ENCODE data around the gene IPO4.
"Not testable (repeated sequence)": the region's sequence is repeated elsewhere in the genome, so short reads cannot be mapped to it uniquely, and the experiment has no call there.

IPO4 gene

DNA sequence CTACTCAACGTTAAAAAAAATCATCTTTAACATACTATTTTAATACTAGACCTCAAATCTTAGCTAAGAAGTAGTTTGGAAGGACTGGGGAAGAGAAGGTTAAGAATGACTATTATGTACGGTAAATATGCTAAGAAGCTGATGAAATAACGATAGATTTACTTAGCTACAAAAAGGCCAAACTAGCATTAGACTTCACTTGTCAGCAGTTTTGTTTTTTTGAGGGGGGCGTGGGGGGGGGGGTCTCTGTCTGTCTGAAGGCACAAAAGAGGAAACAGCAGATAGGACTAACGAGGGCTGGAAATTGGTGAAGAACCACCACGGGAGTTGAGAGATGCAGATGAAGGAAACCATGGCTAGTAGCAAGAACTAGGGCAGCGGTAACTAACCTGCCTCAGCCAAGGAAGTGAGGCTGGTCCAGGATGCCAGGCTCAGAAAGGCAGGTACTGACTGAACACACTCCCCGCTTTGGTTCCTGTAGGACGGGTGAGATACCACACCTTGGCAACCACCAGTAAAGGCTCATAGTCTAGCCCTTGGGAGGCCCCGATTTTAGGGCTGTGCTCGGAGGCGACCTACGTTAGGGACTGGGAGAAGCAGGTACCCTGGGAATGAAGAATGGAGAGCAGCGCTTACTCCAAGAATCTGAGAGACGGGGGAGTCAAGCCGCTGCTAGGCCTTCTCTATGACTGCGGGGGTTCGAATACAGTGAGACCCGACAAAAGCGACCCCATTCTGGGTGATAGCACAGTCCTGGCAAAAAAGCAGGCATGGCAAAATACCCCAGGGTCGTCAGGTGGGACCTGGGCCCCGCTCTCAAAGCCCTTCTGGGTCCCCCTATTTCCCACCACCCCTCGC is 42.9 kb upstream of the IPO4 start:
- no peaks in the 10 kb centered on the region for H3K27me3 ChIP-seq (replicated peaks; ENCODE audit: control insufficient read depth, insufficient read depth, low read length)
- TF ChIP-seq, protein P1, sequence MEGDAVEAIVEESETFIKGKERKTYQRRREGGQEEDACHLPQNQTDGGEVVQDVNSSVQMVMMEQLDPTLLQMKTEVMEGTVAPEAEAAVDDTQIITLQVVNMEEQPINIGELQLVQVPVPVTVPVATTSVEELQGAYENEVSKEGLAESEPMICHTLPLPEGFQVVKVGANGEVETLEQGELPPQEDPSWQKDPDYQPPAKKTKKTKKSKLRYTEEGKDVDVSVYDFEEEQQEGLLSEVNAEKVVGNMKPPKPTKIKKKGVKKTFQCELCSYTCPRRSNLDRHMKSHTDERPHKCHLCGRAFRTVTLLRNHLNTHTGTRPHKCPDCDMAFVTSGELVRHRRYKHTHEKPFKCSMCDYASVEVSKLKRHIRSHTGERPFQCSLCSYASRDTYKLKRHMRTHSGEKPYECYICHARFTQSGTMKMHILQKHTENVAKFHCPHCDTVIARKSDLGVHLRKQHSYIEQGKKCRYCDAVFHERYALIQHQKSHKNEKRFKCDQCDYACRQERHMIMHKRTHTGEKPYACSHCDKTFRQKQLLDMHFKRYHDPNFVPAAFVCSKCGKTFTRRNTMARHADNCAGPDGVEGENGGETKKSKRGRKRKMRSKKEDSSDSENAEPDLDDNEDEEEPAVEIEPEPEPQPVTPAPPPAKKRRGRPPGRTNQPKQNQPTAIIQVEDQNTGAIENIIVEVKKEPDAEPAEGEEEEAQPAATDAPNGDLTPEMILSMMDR (IDR thresholded peaks at IDR 0.05; ENCODE audit: insufficient read depth, low read length, poor library complexity, severe bottlenecking), result no peak
- H3K36me3 ChIP-seq (ENCODE audit: control insufficient read depth, insufficient read depth, low read length), result peaks cover 10% of the 10 kb centered on the region
- peak overlapping the region; percentile 84 for H3K4me3 ChIP-seq (replicated peaks; ENCODE audit: low read depth, low read length)
- DNase-seq (ENCODE audit: extremely low read depth, insufficient read length), result no peak

DNA sequence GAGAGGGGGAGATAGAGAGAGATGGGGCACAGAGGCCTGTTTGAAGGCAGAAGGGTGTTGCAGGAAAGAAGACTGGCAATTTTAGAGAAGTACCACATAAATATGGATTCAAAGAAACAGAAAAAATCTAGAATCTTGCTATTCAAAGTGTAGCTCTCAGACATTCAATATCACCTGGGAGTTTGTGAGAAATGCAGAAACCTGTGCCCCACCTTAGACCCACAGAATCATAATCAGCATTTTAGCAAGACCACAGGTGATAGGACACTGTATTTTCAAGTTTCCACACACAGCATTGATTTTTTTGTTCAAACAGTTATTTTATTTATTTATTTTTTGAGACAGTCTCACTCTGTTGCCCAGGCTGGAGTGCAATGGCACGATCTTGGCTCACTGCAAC is 40.3 kb upstream of the IPO4 start:
- TF ChIP-seq, protein P1 (IDR thresholded peaks at IDR 0.05; ENCODE audit: insufficient read depth, low read length, poor library complexity, severe bottlenecking), result no peak
- Histone ChIP-seq H3K4me3 (replicated peaks; ENCODE audit: low read depth, low read length) (no peak overlapping the region), H3K36me3 (ENCODE audit: control insufficient read depth, insufficient read depth, low read length) (no peaks in the 10 kb centered on the region; the same call in 1 of the 2 replicates), H3K27me3 (replicated peaks; ENCODE audit: control insufficient read depth, insufficient read depth, low read length) (no peaks in the 10 kb centered on the region)
- DNase-seq (ENCODE audit: extremely low read depth, insufficient read length), result no peak

DNA sequence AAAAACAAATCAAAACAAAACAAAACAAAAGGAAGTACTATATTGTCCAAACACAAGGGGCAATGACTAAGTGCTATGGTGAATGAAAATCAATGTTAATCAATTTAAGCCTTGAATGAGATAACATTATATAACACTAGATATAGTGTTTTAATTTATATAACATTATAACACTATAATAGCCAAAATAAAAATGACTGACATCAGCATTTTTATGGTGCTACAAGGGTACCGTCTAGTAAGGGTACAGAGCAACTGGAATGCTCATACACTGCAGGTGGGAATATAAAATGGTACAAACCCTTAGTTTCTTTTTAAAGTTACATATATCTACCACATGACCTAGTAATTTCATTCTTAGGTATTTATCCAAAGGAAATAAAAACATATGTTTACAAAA is 37.9 kb upstream of the IPO4 start:
- no peak overlapping the region for H3K4me3 ChIP-seq (replicated peaks; ENCODE audit: low read depth, low read length)
- TF ChIP-seq, protein P1 (IDR thresholded peaks at IDR 0.05; ENCODE audit: insufficient read depth, low read length, poor library complexity, severe bottlenecking), result no peak
- no peaks in the 10 kb centered on the region; the same call in 1 of the 2 replicates for H3K36me3 ChIP-seq (ENCODE audit: control insufficient read depth, insufficient read depth, low read length)
- no peak for DNase-seq (ENCODE audit: extremely low read depth, insufficient read length)
- H3K27me3 ChIP-seq (replicated peaks; ENCODE audit: control insufficient read depth, insufficient read depth, low read length), result no peaks in the 10 kb centered on the region

DNA sequence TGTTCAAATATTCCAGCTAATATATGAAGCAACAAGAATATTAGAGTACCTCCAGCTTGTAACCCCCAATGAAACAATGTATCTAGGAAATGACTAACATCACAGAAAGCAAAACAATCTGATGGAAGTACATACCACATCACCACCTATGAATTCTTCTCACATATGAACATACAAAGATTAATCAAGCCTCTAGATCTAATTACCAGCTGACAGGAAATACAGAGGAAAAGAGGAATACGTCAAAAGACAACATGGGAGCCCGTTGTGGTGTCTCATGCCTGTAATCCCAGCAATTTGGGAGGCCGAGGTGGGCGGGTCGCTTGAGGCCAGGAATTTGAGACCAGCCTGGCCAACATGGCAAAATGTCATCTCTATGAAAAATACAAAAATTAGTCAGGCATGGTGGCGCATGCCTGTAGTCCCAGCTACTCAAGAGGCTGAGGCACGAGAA is 36.0 kb upstream of the IPO4 start:
- TF ChIP-seq, protein P1 (IDR thresholded peaks at IDR 0.05; ENCODE audit: insufficient read depth, low read length, poor library complexity, severe bottlenecking), result no peak
- DNase-seq (ENCODE audit: extremely low read depth, insufficient read length), result no peak
- no peaks in the 10 kb centered on the region; the same call in 1 of the 2 replicates for H3K36me3 ChIP-seq (ENCODE audit: control insufficient read depth, insufficient read depth, low read length)
- H3K27me3 ChIP-seq (replicated peaks; ENCODE audit: control insufficient read depth, insufficient read depth, low read length), result no peaks in the 10 kb centered on the region
- H3K4me3 ChIP-seq (replicated peaks; ENCODE audit: low read depth, low read length), result no peak overlapping the region

DNA sequence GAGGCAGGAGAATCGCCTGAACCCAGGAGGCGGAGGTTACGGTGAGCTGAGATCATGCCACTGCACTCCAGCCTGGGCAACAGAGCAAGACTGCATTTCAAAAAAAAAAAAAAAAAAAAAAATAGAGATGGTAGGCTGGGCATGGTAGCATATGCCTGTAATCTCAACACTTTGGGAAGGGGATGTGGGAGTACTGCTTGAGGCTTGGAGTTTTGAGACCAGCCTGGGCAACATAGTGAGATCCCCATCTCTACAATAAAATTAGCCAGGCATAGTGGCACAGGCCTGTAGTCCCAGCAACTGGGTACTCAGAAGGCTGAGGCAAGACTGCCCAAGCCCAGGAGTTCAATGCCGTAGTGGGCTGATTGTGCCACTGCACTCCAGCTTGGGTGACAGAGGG is 34.4 kb upstream of the IPO4 start:
- not testable (repeated sequence) for DNase-seq (ENCODE audit: extremely low read depth, insufficient read length); H3K36me3 ChIP-seq (ENCODE audit: control insufficient read depth, insufficient read depth, low read length); H3K27me3 ChIP-seq (replicated peaks; ENCODE audit: control insufficient read depth, insufficient read depth, low read length); H3K4me3 ChIP-seq (replicated peaks; ENCODE audit: low read depth, low read length)

DNA sequence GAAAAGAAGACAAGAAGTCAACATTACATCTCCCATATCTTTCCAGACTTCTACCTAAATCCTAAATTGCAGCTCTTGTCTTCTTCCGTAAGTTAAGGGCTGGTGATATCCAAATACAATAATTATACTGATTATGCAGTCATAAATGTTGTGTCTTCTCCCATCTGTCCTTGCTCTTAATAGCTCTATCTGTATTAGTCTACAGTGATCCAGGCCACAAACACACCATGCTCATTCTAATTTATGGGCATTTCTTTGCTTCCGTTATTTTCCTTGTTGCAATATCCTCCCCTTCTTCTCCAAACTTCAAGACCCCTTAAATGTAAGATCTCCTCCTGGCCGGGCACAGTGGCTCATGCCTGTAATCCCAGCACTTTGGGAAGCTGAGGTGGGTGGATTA is 30.9 kb upstream of the IPO4 start:
- H3K27me3 ChIP-seq (replicated peaks; ENCODE audit: control insufficient read depth, insufficient read depth, low read length), result no peaks in the 10 kb centered on the region
- no peak for DNase-seq (ENCODE audit: extremely low read depth, insufficient read length)
- peaks cover 3% of the 10 kb centered on the region; the same call in 1 of the 2 replicates for H3K36me3 ChIP-seq (ENCODE audit: control insufficient read depth, insufficient read depth, low read length)
- no peak overlapping the region for H3K4me3 ChIP-seq (replicated peaks; ENCODE audit: low read depth, low read length)
- TF ChIP-seq, protein P1 (IDR thresholded peaks at IDR 0.05; ENCODE audit: insufficient read depth, low read length, poor library complexity, severe bottlenecking), result no peak
